HG03378 (cell line): ENCODE measurements around the gene ZMYM3.

Experiments
- ATAC-seq: cut with Tn5 transposase; IDR thresholded peaks from one replicate; pipeline ENCODE4 v1.9.1; 2021; ENCODE audit warnings: mild to moderate bottlenecking, moderate library complexity; ENCODE audit not compliant: unreplicated experiment

ZMYM3 gene

DNA sequence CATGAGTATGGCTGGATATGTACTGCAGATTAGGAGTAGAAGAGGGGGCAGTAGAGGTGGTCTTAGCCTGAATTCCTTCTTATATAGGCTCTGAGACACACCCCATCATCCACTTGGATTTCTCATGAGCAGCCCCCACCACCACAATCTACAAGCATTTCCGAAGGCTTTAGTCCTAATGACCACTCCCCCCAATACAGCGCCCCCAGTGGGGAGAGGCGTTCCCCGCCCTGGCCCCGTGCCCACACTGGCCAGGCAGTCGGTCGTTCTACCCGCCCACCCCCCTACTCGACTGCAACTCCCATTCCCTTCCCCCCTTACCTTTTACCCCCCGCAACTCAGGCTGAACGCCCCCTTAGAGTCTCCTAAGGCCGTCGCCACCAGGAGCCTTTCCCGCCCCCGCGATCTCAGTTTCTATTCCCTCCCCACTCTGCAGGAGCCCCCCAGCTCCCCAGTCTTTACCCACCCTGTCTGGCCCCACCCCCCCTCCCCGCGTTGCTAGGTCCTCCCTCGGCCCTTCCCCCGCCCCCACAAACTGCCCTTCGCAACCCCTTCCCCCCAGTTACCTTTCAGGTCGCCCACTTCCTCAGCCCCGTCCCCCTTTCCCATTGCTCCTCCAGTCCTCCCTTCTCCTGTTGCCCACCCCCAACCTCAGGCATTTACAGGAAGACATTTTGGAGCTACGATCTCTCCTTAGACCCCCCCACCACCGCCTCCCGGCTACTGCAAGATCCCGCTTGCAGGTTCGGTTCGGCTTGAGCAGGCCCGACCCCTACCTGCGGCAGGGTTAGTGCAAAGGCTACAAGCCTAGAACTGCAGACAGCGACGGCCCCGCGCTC, 468 bp downstream of the ZMYM3 start:
- ATAC-seq, result no peak

DNA sequence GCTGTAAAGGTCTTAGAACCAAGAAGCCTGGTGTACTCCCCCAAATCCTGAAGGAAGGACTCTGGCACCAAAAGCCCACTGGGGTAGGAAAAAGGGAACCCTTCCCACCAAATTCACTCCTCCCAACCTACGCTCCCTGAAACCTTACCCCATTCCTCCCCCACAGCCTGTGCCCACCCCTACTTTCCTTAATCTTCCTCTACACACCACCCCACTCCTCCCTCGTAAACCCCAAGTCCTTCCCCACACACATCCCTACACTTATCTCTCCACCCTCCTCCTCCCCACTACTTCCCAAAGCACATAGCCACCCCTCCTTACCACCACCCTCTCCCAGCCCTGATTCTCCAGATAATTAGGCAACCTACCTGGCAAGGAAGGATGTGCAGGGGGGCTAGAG, 1.7 kb downstream of the ZMYM3 start:
- ATAC-seq, result no peak

DNA sequence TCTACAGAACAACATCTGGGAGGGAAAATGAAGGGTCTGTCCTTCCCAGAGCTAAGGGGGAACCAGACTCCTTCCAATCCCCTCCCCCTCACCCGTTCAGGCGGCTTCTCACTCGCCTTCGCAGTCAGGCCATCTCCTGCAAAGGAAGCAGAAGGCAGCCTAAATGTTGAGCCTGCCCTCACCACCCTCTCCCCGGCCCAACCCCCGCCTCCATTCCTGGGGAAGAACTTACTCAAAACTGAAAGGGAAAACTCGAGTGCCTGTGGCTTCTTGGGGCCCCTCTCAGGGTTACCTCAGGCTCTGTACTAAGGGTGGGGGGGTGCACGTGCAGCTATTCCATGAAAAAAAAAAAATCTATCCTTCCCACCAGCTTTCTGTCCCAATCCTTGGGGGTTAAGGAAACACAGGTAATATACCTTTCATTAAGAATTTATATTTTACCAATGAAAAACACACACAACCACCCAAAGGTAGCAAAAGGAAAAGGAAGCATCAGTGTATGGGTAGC, 2.4 kb downstream of the ZMYM3 start:
- no peak for ATAC-seq

DNA sequence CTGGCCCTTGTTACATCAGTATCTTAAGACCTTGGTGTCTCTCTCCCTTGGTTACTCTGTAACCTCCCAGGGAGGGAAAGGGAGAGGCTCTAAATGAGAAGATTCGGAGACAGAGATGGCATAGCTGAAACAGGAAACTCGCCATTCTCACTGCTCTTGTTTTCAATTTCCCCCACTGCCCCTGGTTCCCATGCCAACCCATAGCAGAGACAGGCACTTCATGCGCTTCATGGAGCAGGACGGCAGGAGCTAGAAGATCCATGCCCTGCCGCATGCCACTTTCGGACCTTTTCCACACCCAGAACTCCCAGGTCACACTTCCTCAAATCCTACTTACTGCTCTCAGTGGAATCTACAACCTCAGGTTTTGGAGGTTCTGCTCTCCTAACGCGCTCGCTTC, 3.1 kb downstream of the ZMYM3 start:
- ATAC-seq, result no peak

- ATAC-seq, result no peak
These were observed 8.8 kb downstream of the ZMYM3 start for GRCh38 chrX:71245159-71245558.

DNA sequence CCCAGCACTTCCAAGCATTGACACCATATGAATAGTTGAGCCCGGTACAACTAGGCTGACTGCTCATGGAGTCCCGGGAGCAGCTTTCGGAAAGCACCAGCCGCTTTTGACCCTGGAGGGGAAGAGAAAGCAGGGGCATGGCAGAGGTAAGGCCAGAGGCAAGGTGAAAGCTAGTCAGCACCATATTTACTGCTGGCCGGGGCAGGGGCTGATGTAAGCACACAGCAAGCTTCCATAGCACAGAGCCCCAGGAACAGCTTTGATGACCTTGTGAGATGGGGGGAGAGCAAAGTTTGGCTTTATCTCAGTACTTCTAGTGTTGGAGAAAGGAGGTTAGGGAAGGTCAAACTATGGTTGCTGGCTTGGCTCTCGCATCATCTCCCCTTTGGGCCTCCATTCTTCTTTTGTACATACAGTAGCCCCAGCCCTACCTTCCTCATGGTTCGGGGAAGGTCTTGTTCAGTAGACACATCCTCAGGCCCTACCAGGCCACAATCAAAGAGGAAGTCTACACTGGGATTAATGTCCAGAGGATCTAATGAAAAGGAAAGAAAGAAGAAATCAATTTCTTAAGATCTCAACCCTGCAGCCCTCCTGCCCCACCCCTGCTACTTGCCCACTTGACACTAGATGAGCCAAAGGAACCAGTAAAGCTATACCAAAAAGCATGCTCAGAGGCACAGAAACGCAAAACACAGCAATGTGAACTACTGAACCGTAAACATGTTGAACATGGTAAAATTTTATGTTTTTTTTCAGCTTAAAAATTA, 9.4 kb downstream of the ZMYM3 start:
- ATAC-seq, result no peak

DNA sequence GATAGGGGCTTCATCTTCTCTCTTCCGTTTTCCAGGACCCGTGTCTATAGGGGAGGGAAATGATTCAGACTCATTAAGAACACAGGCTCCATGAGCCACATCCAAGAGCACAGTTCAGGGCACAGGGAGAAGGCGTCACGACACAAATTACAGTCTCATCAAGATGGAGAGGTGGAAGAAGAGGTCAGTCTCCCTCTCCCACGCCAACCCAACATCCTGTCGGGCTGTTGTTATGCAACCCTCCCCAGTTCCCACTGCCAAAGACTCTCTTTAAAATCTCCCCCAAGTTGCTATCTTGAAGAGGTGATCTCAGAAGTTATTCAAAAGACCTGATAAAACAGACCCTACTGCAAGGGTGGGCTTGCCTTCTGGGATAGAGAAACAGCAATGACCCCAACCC, 12.6 kb downstream of the ZMYM3 start:
- no peak for ATAC-seq

- no peak for ATAC-seq
These were observed 14.2 kb downstream of the ZMYM3 start for GRCh38 chrX:71239781-71240180.

GRCh38 chrX:71236836-71237235, 17.1 kb downstream of the ZMYM3 start:
- ATAC-seq, result no peak

- no peak for ATAC-seq
These were observed 18.5 kb downstream of the ZMYM3 start for GRCh38 chrX:71235482-71235881.

GRCh38 chrX:71228063-71228642, 25.8 kb downstream of the ZMYM3 start:
- ATAC-seq, result no peak

DNA sequence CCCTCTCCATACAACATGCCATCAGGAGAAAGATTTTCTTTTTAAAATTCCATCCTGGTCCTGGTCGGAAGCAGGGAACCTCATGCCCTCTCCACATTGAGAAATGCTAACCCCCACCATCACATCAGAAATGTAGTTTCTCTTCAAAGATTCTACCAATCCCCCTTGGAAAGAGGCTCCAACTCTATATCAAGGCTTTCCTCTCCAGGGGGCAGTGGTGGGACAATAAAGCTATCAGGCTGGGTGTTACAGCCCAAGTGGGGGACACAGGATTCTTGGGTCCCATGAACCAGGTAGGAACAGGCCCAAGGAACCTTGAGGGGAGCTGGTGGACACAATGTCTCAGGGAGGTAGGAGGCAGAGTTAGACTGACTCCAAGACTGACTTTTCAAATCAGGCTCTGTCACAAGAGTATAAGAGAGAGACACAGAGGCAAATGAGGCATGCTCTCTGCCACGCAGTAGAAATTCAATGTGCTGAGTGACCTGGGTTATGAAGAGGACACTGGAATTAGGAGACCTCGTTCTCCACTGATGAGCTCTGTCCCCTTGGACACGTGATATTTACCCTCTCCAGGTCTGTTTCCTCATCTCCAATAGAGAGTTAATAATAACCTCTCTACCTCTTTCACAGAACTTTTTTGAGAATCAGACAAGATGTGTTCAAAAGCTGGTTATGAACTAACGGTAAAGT, 26.4 kb downstream of the ZMYM3 start:
- ATAC-seq, result no peak

DNA sequence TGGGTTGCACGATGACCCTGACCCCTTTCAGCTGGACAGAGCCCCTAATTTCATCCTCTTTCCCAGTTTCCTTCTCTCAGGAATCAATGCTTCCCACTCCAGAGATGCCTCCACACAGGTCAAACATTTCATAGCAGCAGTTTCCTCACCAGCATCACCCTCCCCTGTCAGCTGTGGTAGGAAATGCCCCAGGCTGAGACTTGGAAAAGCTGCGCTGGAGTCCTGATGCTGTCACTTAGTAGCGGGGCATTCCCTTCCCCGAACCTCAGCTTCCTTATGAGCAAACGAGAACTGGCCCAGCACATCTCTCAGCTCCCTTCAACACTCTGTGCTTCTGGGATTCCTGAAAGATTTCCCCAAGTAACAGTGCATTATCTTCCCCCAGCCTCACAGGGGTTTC, 28.3 kb downstream of the ZMYM3 start:
- ATAC-seq, result no peak

GRCh38 chrX:71225009-71225408, 28.9 kb downstream of the ZMYM3 start:
- ATAC-seq, result no peak

DNA sequence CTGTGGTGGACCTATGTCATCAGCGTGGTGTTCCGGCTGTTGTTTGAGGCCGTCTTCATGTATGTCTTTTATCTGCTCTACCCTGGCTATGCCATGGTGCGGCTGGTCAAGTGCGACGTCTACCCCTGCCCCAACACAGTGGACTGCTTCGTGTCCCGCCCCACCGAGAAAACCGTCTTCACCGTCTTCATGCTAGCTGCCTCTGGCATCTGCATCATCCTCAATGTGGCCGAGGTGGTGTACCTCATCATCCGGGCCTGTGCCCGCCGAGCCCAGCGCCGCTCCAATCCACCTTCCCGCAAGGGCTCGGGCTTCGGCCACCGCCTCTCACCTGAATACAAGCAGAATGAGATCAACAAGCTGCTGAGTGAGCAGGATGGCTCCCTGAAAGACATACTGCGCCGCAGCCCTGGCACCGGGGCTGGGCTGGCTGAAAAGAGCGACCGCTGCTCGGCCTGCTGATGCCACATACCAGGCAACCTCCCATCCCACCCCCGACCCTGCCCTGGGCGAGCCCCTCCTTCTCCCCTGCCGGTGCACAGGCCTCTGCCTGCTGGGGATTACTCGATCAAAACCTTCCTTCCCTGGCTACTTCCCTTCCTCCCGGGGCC, 29.7 kb downstream of the ZMYM3 start:
- no peak for ATAC-seq

DNA sequence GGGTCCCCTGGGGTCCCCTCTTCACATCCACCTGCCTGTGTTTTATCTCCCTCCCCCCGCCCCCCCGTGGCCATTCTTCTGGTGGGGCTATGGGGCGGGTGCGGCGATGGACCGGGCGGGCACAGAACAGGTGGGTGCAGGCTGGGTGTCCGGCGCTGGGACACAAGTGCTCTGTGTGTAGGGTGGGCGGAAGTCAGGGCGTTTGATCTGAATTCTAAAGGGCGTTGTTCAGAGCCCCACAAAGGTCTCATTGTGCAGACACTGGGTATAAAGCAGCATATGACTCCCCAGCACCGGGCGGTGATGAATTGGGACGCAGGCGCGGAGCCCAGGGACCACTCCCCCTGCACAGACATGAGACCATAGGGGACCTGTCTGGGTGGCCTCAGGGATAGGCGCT, 31.0 kb downstream of the ZMYM3 start, which contains the start of gene GJB1:
GJB1 (plus strand) TSS at position 296 of the 400 bp plus-strand sequence. CDS start 484 bp downstream, outside the sequence.
- ATAC-seq, result no peak

GRCh38 chrX:71221145-71221544, 32.8 kb downstream of the ZMYM3 start:
- ATAC-seq, result no peak

- ATAC-seq, result no peak
These were observed 36.6 kb downstream of the ZMYM3 start for GRCh38 chrX:71217298-71217697.

DNA sequence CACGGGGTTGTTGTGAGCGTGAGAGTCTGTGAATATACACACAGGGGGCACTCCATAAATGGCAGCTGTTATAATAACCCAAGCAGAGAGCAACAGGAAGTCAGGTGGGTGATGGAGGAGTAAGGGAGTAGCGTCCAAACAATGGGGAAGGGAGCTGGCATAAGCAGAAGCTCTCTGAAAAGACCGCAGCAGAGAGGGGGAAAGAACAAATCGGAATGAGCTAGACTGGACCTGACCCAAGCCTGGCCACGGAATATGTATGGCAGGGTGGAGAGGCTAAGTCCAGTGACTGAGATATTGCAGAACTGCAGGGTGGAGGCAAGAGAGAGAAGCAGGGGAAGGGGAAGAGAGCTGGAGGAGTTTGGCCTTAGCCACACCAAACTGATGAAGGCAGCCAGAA, 37.5 kb downstream of the ZMYM3 start:
- ATAC-seq, result no peak

DNA sequence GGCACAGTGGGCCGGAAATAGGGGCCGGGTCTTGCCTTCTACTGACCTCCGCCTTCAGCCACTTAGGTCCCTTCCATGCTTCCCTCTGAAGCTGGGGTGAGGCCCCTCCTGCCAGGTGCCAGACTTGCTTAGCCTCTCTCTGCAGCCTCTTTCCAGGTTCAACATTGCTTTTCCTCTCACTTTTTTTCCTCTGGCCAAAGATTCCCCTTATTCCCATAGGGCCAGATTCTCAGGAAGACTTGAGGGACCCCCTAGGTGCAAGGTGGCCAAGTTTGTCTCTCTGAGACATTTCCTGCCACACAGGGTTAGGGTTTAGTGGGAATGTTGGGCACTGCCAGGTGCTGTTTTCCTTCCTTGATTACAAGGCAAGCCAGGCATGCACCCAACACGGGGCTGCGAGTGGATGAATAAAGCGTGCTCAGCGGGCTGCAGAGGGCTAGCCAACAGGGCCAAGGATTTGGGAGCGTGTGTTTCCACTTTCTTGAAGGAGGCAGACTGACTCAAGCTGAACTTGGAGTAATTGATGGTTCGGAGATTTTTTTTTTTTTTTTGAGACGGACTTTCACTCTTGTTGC, 38.5 kb downstream of the ZMYM3 start:
- ATAC-seq, result no peak
